GM23248 (cell line): ENCODE results near the gene TNS2. TPM values are rescaled to one million over a fixed set of nuclear protein-coding genes. Genes with fewer than 3 reads are reported as not detected.
"Not testable (repeated sequence)": the region's sequence is repeated elsewhere in the genome, so short reads cannot be mapped to it uniquely, and the experiment has no call there.

Experiments used
- DNase-seq: peaks from one replicate; pipeline ENCODE4 v3.0.0-alpha.2; 2015
- H2AFZ ChIP-seq: fragments of 200-600 bp; sonication (generic); 2 replicates; pipeline ENCODE4 v1.6.1; 2016; ENCODE audit warnings: antibody characterized with exemption
- H3F3A ChIP-seq: fragments of 200-600 bp; sonication (generic); 2 replicates; pipeline ENCODE4 v1.6.1; 2016; ENCODE audit warnings: mild to moderate bottlenecking, antibody characterized with exemption, mixed run types; ENCODE audit not compliant: insufficient read depth
- H3K27ac ChIP-seq: fragments of 200-600 bp; sonication (generic); 2 replicates; pipeline ENCODE4 v1.5.1; 2016; ENCODE audit warnings: mild to moderate bottlenecking
- H3K27me3 ChIP-seq: fragments of 200-600 bp; sonication (generic); replicated peaks from 2 replicates; pipeline ENCODE4 v1.6.1; 2016; ENCODE audit warnings: mild to moderate bottlenecking; ENCODE audit not compliant: insufficient read depth
- H3K36me3 ChIP-seq: fragments of 200-600 bp; sonication (generic); 2 replicates; pipeline ENCODE4 v1.6.1; 2016; ENCODE audit warnings: low read depth, mild to moderate bottlenecking
- H3K4me1 ChIP-seq: fragments of 200-600 bp; sonication (generic); 2 replicates; pipeline ENCODE4 v1.6.1; 2016; ENCODE audit warnings: mild to moderate bottlenecking; ENCODE audit not compliant: insufficient read depth
- H3K4me2 ChIP-seq: fragments of 200-600 bp; sonication (generic); one replicate; pipeline ENCODE4 v1.6.1; 2016; ENCODE audit warnings: mild to moderate bottlenecking; ENCODE audit not compliant: unreplicated experiment
- H3K4me3 ChIP-seq: fragments of 200-600 bp; sonication (generic); 2 replicates; pipeline ENCODE4 v1.5.1; 2016; ENCODE audit warnings: mild to moderate bottlenecking
- H3K79me2 ChIP-seq: fragments of 200-600 bp; sonication (generic); 2 replicates; pipeline ENCODE4 v1.6.1; 2016; ENCODE audit warnings: mild to moderate bottlenecking; ENCODE audit not compliant: insufficient read depth
- H3K9ac ChIP-seq: fragments of 200-600 bp; sonication (generic); 2 replicates; pipeline ENCODE4 v1.6.1; 2016; ENCODE audit warnings: mild to moderate bottlenecking
- H3K9me2 ChIP-seq: fragments of 200-600 bp; sonication (generic); 2 replicates; pipeline ENCODE4 v1.6.1; 2016; ENCODE audit warnings: mixed run types, mild to moderate bottlenecking, moderate library complexity; ENCODE audit not compliant: insufficient read depth
- H3K9me3 ChIP-seq: fragments of 200-600 bp; sonication (generic); one replicate; pipeline ENCODE4 v1.6.1; 2017; ENCODE audit warnings: low read depth
- H4K20me1 ChIP-seq: fragments of 200-600 bp; sonication (generic); 2 replicates; pipeline ENCODE4 v1.6.0; 2016; ENCODE audit not compliant: insufficient read depth
- EZH2 ChIP-seq: fragments of 200-600 bp; sonication (generic); IDR thresholded peaks from 2 replicates; pipeline ENCODE4 v1.6.1; 2018; ENCODE audit warnings: antibody characterized with exemption, mild to moderate bottlenecking; ENCODE audit not compliant: insufficient read depth, poor library complexity, severe bottlenecking
- EZH2phosphoT487 ChIP-seq: fragments of 200-600 bp; sonication (generic); IDR thresholded peaks from 2 replicates; pipeline ENCODE4 v1.6.1; 2018; ENCODE audit warnings: antibody characterized with exemption, moderate library complexity, mild to moderate bottlenecking, low read depth; ENCODE audit not compliant: insufficient read depth
- WGBS, 2 experiments: methylation state at CpG; one replicate each; pipeline ENCODE4 v1.1.6; 2015 to 2017; ENCODE audit warnings: low lambda C conversion rate in 2 of 2, low coverage in 1 of 2; ENCODE audit errors: missing lambda C conversion rate in 2 of 2; 5-methylcytosine and 5-hydroxymethylcytosine counted together
- in situ Hi-C: fragments of 300-500 bp; cut with MboI; formaldehyde crosslinking; loops from 2 replicates; pipeline ENCODE4 v1.15.0; 2020
- polyA plus RNA-seq: library from polyadenylated mRNA; unstranded; fragments of >200 nt; fragmentation: Nextera tagmentation; extraction: Ambion mirVana; gene quantifications from 2 replicates; pipeline ENCODE4 v1.2.1, GENCODE V29; 2016
- total RNA-seq: library from RNA; depleted of rRNA; stranded (reverse); fragments of >200 nt; shearing (Covaris generic); gene quantifications from 2 replicates; pipeline ENCODE4 v1.2.3, GENCODE V29; 2014

TNS2 gene
- total and polyA plus RNA-seq, 2 experiments from 2014 or later = 26.1 to 41.6 TPM

- H3K79me2 ChIP-seq = peaks cover 4% of the 10 kb centered on the region; the same call in 1 of the 2 replicates
- DNase-seq = no peak
- H3K27me3 ChIP-seq = no peaks in the 10 kb centered on the region
- H3K36me3 ChIP-seq = no peaks in the 10 kb centered on the region
- H3K9ac ChIP-seq = no peak overlapping the region
- no peak overlapping the region for H2AFZ ChIP-seq
- in situ Hi-C loops = no loop called here
- H3K4me2 ChIP-seq = no peak overlapping the region
- no peak overlapping the region for H3K4me3 ChIP-seq
- peaks cover 13% of the 10 kb centered on the region for H3K4me1 ChIP-seq
- H3F3A ChIP-seq = peaks cover 42% of the 10 kb centered on the region
- no peaks in the 10 kb centered on the region for H3K9me2 ChIP-seq
- H3K9me3 ChIP-seq = no peaks in the 10 kb centered on the region
- 80 to 81% methylated on average over 6 of the region's 6 CpGs for WGBS, 2 experiments
- H4K20me1 ChIP-seq = no peaks in the 10 kb centered on the region
- TF ChIP-seq EZH2 (no peak), EZH2phosphoT487 (no peak)
- H3K27ac ChIP-seq = no peak overlapping the region
Measured at GRCh38 chr12:53093777-53094393, 44.0 kb downstream of the TNS2 start.

DNA sequence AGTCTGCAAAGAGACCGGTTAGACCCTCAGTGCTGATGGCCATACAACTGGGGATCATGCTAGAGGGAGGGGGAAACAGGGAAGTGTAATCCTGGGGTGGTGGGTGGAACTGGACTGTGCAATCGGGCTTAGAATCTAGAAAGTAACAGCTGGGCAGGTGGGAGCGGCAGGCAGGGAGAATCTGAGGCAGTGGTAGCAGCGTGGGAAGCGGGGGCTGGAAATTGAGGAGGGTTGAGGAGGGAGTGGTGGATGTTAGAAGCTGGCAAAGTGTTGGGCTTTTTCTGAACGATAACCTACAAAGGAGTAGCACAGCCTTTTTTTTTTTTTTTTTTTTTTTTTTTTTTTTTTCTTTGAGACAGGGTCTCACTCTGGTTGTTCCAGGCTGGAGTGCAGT lies 44.5 kb downstream of the TNS2 start:
- Histone ChIP-seq H3K4me2 (no peak overlapping the region), H3K36me3 (no peaks in the 10 kb centered on the region), H3K4me3 (no peak overlapping the region), H3K79me2 (peaks cover 4% of the 10 kb centered on the region; the same call in 1 of the 2 replicates), H4K20me1 (no peaks in the 10 kb centered on the region), H3K27me3 (no peaks in the 10 kb centered on the region), H3K27ac (no peak overlapping the region), H2AFZ (no peak overlapping the region), H3K4me1 (peaks cover 13% of the 10 kb centered on the region), H3K9me3 (no peaks in the 10 kb centered on the region), H3K9ac (no peak overlapping the region), H3F3A (peaks cover 46% of the 10 kb centered on the region), H3K9me2 (no peaks in the 10 kb centered on the region)
- no peak for TF ChIP-seq EZH2phosphoT487
- TF ChIP-seq EZH2 = no peak
- 76 to 79% methylated on average over 6 of the region's 6 CpGs for WGBS, 2 experiments
- in situ Hi-C loops = no loop called here
- no peak for DNase-seq

- peak; percentile 29 for DNase-seq
- in situ Hi-C loops, H3K36me3 ChIP-seq, H2AFZ ChIP-seq, H3K9me2 ChIP-seq, H3K79me2 ChIP-seq, H3K9ac ChIP-seq, H3K4me3 ChIP-seq, H3K4me2 ChIP-seq, H4K20me1 ChIP-seq, H3K27me3 ChIP-seq, H3K9me3 ChIP-seq: not testable (repeated sequence)
- Histone ChIP-seq H3K27ac (peak overlapping the region; percentile 97), H3F3A (peaks cover 46% of the 10 kb centered on the region), H3K4me1 (peaks cover 16% of the 10 kb centered on the region)
- 84 to 86% methylated on average over 5 of the region's 5 CpGs for WGBS, 2 experiments
Measured at GRCh38 chr12:53094796-53095595, 45.1 kb downstream of the TNS2 start.

DNA sequence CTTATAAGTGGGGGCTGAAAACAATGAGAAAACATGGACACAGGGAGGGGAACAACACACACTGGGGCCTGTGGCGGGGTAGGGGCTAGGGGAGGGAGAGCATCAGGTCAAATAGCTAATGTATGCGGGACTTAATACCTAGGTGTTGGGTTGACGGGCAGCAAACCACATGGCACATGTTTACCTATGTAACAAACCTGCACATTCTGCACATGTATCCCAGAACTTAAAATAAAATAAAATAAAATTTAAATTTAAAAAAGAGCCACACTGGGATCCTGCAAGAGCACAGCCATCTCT lies 45.7 kb downstream of the TNS2 start:
- Histone ChIP-seq H3K79me2 (peaks cover 11% of the 10 kb centered on the region; the same call in 1 of the 2 replicates), H3K9ac (peak overlapping the region; percentile 93), H3K27ac (peak overlapping the region; percentile 97), H3K4me2 (peak overlapping the region; percentile 91), H3F3A (peaks cover 42% of the 10 kb centered on the region), H3K4me1 (peaks cover 21% of the 10 kb centered on the region)
- H4K20me1 ChIP-seq, H3K9me3 ChIP-seq, DNase-seq, H3K36me3 ChIP-seq, in situ Hi-C loops, H3K27me3 ChIP-seq, H2AFZ ChIP-seq, H3K4me3 ChIP-seq, H3K9me2 ChIP-seq: not testable (repeated sequence)
- 97 to 100% methylated on average over 3 of the region's 3 CpGs for WGBS, 2 experiments
